Inflammatory macrophage (primary cell): ENCODE results near the gene PLPPR3.

Experiments
- DNase-seq, 2 donors: peaks; one replicate each; pipeline ENCODE4 v3.0.0-alpha.2; 2020 to 2022

The PLPPR3 gene

DNA sequence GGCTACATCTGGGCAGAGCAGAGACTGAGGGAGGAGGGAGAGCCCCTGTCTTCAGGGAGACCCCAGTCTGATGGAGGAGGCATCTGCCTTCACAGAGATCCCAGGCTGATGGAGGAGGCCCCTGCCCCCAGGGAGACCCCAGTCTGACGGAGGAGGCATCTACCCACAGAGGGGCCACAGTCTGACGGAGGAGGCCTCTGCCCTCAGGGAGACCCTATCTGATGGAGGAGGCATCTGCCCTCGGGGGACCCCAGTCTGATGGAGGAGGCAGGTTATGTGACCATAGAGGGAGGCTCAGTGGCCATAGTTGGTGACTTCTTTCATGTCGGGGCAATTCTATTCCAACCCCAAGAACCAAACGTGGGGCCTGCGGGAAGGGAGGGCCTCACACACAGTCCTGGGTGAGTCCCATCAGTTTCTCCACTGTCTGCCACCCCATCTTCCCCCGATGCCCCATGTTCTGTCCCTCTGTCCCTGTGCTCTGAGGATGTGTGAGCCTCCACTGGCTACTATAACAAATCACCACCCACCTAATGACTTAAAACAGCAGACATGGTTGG lies 56.5 kb downstream of the PLPPR3 start:
- DNase-seq, result no peak

DNA sequence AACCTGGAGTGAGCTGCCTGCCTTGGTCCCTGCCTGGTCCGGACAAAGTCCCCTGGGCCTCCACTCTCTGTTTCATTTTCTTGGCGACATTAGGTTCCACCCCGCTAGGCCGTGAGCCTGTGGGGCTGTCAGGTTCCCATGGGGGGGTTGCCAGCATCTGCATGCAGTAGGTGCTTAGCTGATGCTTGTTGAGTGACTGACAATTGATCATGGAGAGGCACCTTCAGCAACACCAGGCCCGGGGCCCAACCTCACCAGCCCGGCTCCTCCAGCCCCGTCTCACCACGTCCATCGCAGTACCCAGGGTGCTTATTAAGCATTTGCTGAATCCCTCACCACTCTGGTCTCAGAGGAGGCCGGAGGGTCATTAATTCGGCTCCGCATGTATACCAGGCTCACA lies 57.5 kb downstream of the PLPPR3 start:
- no peak for DNase-seq

DNA sequence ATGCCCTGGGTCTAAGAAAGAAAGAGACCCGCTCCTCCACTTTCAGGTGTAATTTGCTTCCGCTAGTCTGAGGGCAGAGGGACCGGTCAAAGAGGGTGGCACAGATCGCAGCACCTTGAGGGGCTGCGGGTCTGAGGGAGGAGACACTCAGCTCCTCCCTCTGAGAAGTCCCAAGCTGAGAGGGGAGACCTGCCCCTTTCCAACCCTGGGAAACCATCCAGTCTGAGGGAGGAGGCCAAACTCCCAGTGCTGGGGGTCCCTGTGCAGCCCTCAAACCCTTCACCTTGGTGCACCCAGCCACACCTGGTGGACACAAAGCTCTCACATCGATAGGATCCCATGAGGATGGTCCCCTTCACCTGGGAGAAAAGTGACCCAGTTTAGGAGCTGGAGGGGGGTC lies 57.9 kb downstream of the PLPPR3 start:
- no peak for DNase-seq

DNA sequence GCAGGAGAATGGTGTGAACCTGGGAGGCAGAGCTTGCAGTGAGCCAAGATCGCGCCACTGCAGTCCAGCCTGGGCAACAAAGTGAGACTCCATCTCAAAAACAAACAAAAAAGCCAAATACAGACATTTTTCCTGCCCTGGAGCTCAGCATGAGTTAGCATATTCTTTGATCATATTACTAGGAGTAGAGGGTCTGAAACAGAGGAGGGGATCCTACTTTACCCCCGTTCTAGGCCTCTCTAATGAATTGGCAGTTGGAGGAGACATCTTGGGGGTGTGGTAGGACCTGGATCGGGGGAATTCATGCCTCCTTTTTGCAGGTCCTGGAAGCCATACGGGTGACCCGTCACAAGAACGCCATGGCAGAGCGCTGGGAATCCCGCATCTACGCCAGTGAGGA lies 58.6 kb downstream of the PLPPR3 start:
- no peak for DNase-seq
